Brain pericyte (primary cell): ENCODE data around the gene NDUFB7.
"Not testable (repeated sequence)": the region's sequence is repeated elsewhere in the genome, so short reads cannot be mapped to it uniquely, and the experiment has no call there.

Source experiments
- DNase-seq: peaks from one replicate; pipeline ENCODE4 v3.0.0-alpha.2; 2012; ENCODE audit warnings: low read depth, low spot score

Gene NDUFB7

GRCh38 chr19:14575428-14575980, 3.6 kb upstream of the NDUFB7 start:
- no peak for DNase-seq

GRCh38 chr19:14570864-14571527, 870 bp downstream of the NDUFB7 start:
- DNase-seq = no peak

- no peak for DNase-seq
Observed at GRCh38 chr19:14567079-14567478, 4.8 kb downstream of the NDUFB7 start.

- DNase-seq = no peak
Observed at GRCh38 chr19:14566712-14567077, 5.2 kb downstream of the NDUFB7 start.

GRCh38 chr19:14565765-14566711, 5.8 kb downstream of the NDUFB7 start:
- DNase-seq = no peak

- no peak for DNase-seq
Observed at GRCh38 chr19:14565298-14565679, 6.6 kb downstream of the NDUFB7 start.

GRCh38 chr19:14564652-14565297, 7.1 kb downstream of the NDUFB7 start:
- DNase-seq = not testable (repeated sequence)

GRCh38 chr19:14563989-14564651, 7.7 kb downstream of the NDUFB7 start:
- no peak for DNase-seq

- DNase-seq = no peak
Observed at GRCh38 chr19:14563590-14563926, 8.3 kb downstream of the NDUFB7 start.

GRCh38 chr19:14562660-14563589, 8.9 kb downstream of the NDUFB7 start:
- DNase-seq = no peak

- no peak for DNase-seq
Observed at GRCh38 chr19:14561847-14562351, 10.0 kb downstream of the NDUFB7 start.

- no peak for DNase-seq
Observed at GRCh38 chr19:14561249-14561648, 10.6 kb downstream of the NDUFB7 start.

- no peak for DNase-seq
Observed at GRCh38 chr19:14560776-14561108, 11.1 kb downstream of the NDUFB7 start.

- no peak for DNase-seq
Observed at GRCh38 chr19:14559916-14560775, 11.7 kb downstream of the NDUFB7 start.

- DNase-seq = no peak
Observed at GRCh38 chr19:14558370-14559066, 13.3 kb downstream of the NDUFB7 start.

GRCh38 chr19:14556662-14557188, 15.1 kb downstream of the NDUFB7 start:
- DNase-seq = no peak

GRCh38 chr19:14555918-14556661, 15.8 kb downstream of the NDUFB7 start:
- DNase-seq = no peak

- DNase-seq = no peak
Observed at GRCh38 chr19:14554382-14554812, 17.5 kb downstream of the NDUFB7 start.
